ENCODE results near the gene USP32.

USP32 gene

GRCh38 chr17:60311936-60312335 is 80.0 kb downstream of the USP32 start:
- TF ChIP-seq CTCF (conservative IDR thresholded peaks at IDR 0.05; ENCODE audit: control insufficient read depth, insufficient read depth, low read depth, low read length), result no peak
- DNase-seq (ENCODE audit: low read depth), result peak; percentile 80

GRCh38 chr17:60311186-60311585 is 80.7 kb downstream of the USP32 start:
- no peak overlapping the region for H3K4me3 ChIP-seq (ENCODE audit: control insufficient read depth, low read depth, low read length)
- peak; percentile 19 for DNase-seq (ENCODE audit: low read depth)
- TF ChIP-seq CTCF (conservative IDR thresholded peaks at IDR 0.05; ENCODE audit: control insufficient read depth, insufficient read depth, low read depth, low read length), result no peak

More at GRCh38 chr17:60311936-60312335, 80.0 kb downstream of the USP32 start:
- no peak overlapping the region for H3K4me3 ChIP-seq (ENCODE audit: control insufficient read depth, low read depth, low read length)

GRCh38 chr17:60305141-60305540 is 86.8 kb downstream of the USP32 start:
- no peak overlapping the region for H3K4me3 ChIP-seq (ENCODE audit: control insufficient read depth, low read depth, low read length)
- TF ChIP-seq CTCF (conservative IDR thresholded peaks at IDR 0.05; ENCODE audit: control insufficient read depth, insufficient read depth, low read depth, low read length), result no peak
- no peak for DNase-seq (ENCODE audit: low read depth)

GRCh38 chr17:60304502-60304901 is 87.4 kb downstream of the USP32 start:
- DNase-seq (ENCODE audit: low read depth), result no peak
- TF ChIP-seq CTCF (conservative IDR thresholded peaks at IDR 0.05; ENCODE audit: control insufficient read depth, insufficient read depth, low read depth, low read length), result no peak
- no peak overlapping the region for H3K4me3 ChIP-seq (ENCODE audit: control insufficient read depth, low read depth, low read length)

GRCh38 chr17:60303406-60304099 is 88.4 kb downstream of the USP32 start:
- TF ChIP-seq CTCF (conservative IDR thresholded peaks at IDR 0.05; ENCODE audit: control insufficient read depth, insufficient read depth, low read depth, low read length), result no peak
- no peak for DNase-seq (ENCODE audit: low read depth)
- no peak overlapping the region for H3K4me3 ChIP-seq (ENCODE audit: control insufficient read depth, low read depth, low read length)

GRCh38 chr17:60301649-60302048 is 90.3 kb downstream of the USP32 start:
- no peak for TF ChIP-seq CTCF (conservative IDR thresholded peaks at IDR 0.05; ENCODE audit: control insufficient read depth, insufficient read depth, low read depth, low read length)
- DNase-seq (ENCODE audit: low read depth), result no peak
- H3K4me3 ChIP-seq (ENCODE audit: control insufficient read depth, low read depth, low read length), result no peak overlapping the region
